T-helper 1 cell treated with Interleukin-12 subunit alpha and Interleukin-12 subunit beta and Interleukin-4 antibody, amounts not matched to agents 30 ng/mL and 1 ng/mL, for 36 hours (primary cell): ENCODE data around the gene RNF148. TPM values are rescaled to one million over a fixed set of nuclear protein-coding genes. Genes with fewer than 3 reads are reported as not detected.
"Not testable (repeated sequence)": the region's sequence is repeated elsewhere in the genome, so short reads cannot be mapped to it uniquely, and the experiment has no call there.

Experiments used
- intact Hi-C: fragments of 100-400 bp; cut with micrococcal nuclease; formaldehyde crosslinking; loops from one replicate; pipeline ENCODE4 v1.15.1; 2024
- total RNA-seq: library from RNA; stranded (reverse); gene quantifications from 2 replicates; pipeline ENCODE4 v1.2.3, GENCODE V29; 2022

RNF148 gene
- total RNA-seq, 1 donor from 2014 or later = not detected

- intact Hi-C loops = no loop called here
Measured at GRCh38 chr7:122691569-122692235, 11.0 kb downstream of the RNF148 start.

DNA sequence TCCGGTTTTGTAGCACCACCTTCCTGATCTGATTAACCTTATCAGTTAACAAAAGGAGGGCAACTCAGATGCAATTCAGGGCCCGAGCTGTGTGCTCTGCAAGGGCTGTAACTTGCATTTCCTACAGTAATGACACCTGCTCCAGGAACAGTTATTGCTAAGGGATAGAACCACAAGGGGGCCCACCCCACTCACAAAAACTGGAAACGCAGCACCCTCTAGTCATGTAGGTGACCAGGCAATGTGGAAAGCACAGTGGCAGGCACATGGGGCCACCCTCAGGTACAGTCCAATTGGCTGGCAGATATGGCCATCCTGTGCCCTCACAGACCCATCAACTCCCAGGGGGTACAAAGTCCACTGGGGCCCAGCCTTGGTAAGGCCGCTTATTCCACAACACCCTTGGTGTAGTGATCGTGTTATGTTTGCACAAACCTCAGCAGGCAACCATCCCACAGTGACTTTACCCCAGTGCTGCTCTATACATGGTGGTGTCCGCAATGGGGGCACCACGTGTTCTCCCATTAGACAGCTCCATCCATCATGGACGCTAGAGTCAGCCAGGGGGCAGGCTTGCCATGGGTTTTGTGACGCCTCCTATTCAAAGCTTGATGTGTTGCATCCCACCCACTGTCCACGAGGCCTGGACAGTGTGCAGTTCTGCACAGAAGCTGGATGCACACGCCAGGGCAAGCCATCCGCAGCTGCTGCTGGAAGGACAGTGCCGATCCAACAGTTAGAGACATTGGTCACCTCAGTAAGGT, 13.2 kb downstream of the RNF148 start:
- intact Hi-C loops = no loop called here

DNA sequence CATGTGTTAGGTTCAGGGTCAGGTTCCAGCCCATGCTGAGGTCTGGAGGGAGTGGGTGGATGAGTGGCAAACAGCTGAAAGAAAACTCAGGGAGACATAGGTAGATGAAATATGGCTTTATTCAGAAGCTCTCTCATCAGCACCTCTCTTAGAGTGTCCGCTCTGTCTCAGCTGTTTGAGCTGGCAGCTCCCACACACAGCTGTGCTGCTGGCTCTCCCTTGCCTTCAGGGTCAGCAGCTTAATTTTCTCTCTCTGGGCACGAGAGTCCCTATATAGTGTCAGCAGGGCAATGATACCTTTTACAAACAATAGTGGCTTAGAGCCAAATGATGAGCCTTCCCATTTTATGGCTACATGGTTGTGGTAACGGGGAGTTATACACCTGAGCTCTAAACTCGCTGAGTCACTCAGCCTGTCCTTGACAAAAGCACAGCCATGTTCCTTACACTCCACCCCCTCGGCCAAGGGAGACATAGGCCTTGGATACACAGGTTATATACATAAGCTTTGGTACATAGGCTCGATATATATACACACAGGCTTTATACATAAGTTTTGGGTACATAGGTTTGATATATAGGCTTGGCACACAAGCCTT, 14.2 kb downstream of the RNF148 start:
- intact Hi-C loops = no loop called here

- intact Hi-C loops = no loop called here
Measured at GRCh38 chr7:122686360-122686878, 16.3 kb downstream of the RNF148 start.

DNA sequence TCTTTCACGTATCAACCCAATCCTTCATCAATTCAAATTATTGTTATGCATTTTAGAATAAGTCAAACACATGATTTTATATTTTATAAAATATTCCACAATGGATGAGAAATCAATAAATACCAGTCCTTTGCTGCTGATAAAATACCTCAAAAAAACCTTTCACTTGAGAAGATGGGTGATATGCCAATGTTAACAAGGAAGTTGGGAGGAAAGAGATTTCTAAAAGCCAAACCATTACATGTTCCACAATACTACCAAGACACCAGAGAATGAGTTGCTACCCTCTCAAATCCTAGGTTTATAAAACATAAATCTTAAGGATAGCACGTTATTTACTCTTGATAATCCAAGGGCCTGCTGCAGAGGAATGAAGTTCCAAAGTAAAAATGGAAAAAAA, 18.2 kb downstream of the RNF148 start:
- intact Hi-C loops = no loop called here

- intact Hi-C loops = no loop called here
Measured at GRCh38 chr7:122682815-122683550, 19.7 kb downstream of the RNF148 start.

DNA sequence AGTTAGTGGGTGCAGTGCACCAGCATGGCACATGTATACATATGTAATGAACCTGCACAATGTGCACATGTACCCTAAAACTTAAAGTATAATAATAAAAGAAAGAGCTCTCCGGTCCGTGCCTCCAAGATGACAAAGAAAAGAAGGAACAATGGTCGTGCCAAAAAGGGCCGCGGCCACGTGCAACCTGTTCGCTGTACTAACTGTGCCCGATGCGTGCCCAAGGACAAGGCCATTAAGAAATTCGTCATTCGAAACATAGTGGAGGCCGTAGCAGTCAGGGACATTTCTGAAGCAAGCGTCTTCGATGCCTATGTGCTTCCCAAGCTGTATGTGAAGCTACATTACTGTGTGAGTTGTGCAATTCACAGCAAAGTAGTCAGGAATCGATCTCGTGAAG, 21.5 kb downstream of the RNF148 start:
- intact Hi-C loops = not testable (repeated sequence)

DNA sequence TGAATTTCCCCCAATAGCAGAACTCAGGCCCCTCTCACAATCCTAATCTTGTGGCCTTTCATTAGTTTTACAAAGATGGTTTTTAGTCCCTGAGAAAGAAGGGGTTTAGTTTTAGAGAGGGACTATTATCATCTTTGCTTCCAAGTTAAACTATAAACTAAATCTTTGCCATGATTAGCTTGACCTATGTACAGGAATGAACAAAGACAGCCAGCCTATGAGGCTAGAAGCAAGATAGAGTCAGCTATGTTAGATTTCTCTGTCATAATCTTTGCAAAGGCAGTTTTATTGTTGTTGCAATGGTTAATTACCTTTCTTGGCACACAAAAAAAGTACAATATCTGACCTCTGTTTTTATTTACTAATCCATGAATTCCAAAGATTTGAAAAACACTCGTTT, 22.9 kb downstream of the RNF148 start:
- intact Hi-C loops = no loop called here

- intact Hi-C loops = not testable (repeated sequence)
Measured at GRCh38 chr7:122679269-122679709, 23.4 kb downstream of the RNF148 start.

DNA sequence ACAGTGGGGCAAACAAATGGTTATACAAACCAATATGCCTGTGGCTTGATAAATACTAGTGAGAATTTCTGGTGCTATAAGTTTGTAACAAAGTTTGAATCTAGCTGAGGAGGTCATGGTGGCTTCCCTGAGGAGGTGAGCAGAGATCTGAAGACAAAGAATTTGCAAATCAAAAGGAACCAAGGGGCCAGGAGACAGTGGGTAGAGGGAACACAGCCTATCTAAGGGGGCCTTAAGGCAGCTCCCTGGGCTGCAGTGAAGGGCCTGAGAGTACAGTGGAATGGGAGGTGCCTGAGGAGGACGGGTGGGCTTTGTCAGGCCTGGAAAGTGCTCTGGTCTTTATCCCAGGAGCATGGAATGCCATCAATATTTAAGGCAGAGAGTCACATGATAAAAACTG, 25.6 kb downstream of the RNF148 start:
- intact Hi-C loops = no loop called here

GRCh38 chr7:122676466-122676865, 26.3 kb downstream of the RNF148 start:
- intact Hi-C loops = no loop called here

DNA sequence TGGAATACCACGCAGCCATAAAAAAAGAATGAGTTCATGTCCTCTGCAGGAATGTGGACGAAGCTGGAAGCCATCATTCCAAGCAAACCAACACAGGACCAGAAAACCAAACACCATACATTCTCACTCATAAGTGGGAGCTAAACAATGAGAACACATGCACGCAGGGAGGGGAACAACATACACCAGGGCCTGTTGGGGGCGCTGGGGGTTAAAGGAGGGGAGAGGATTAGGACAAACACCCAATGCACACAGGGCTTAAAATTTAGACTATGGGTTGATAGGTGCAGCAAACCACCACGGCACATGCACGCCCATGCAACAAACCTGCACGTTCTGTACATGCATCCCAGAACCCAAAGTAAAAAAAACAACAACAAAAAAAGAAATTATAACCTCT, 27.1 kb downstream of the RNF148 start:
- intact Hi-C loops = no loop called here

- intact Hi-C loops = no loop called here
Measured at GRCh38 chr7:122675011-122675410, 27.7 kb downstream of the RNF148 start.

DNA sequence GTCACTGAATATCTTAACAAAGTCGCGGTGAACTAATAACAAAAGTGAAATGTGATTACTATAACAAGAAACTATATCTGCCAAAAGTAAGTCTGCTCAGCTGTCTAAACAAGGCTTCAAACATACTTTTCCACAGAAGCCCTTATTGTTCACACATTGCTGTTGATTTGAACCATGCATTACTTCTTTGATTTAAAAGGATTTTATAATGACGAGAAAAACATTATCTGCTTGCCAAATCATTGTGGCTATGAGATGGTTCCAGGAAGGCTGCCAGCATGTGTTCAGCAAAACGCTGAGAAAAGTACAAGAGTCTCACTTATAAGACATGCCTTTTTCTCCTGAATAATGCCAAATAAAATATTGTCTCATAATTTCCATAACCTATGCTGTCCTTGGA, 28.2 kb downstream of the RNF148 start:
- intact Hi-C loops = no loop called here

DNA sequence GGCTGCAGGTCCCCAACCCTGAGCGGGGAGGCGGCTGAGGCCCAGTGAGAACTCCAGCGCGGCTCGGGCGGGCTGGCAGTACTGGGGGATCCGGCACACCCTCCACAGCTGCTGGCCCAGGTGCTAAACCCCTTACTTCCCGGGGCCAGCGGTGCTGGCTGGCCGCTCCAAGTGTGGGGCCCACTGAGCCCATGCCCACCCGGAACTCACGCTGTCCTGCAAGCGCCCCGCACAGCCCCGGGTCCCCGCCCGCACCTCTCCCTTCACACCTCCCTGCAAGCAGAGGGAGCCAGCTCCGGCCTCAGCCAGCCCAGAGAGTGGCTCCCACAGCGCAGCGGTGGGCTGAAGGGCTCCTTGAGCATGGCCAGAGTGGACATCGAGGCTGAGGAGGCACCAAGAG, 28.8 kb downstream of the RNF148 start:
- intact Hi-C loops = no loop called here

GRCh38 chr7:122672536-122672935, 30.2 kb downstream of the RNF148 start:
- intact Hi-C loops = no loop called here

GRCh38 chr7:122663733-122664132, 39.0 kb downstream of the RNF148 start:
- intact Hi-C loops = no loop called here

GRCh38 chr7:122658856-122659255, 43.9 kb downstream of the RNF148 start:
- intact Hi-C loops = no loop called here

- intact Hi-C loops = no loop called here
Measured at GRCh38 chr7:122653685-122654084, 49.0 kb downstream of the RNF148 start.

- intact Hi-C loops = no loop called here
Measured at GRCh38 chr7:122652876-122653275, 49.8 kb downstream of the RNF148 start.
